Bronchial epithelial cell (primary cell): ENCODE data around the gene UMOD. TPM values are rescaled to one million over a fixed set of nuclear protein-coding genes. Genes with fewer than 3 reads are reported as not detected.

Source experiments
- DNase-seq: peaks from one replicate; pipeline ENCODE4 v3.0.0-alpha.2; 2010; ENCODE audit warnings: low read depth
- FAIRE-seq: peaks from 2 replicates; lab custom pipeline; 2011; peaks lifted over from hg19 to GRCh38; lab: Jason Lieb, UNC
- H3K27me3 ChIP-seq: 2 replicates; pipeline ENCODE4 v1.5.1; 2011; ENCODE audit warnings: low read length; ENCODE audit not compliant: control insufficient read depth, insufficient read depth
- H3K36me3 ChIP-seq: 2 replicates; pipeline ENCODE4 v1.5.1; 2011; ENCODE audit warnings: low read length; ENCODE audit not compliant: control insufficient read depth, insufficient read depth
- H3K4me3 ChIP-seq: 2 replicates; pipeline ENCODE4 v1.5.1; 2011; ENCODE audit warnings: mild to moderate bottlenecking, low read depth, low read length, control low read depth
- CTCF ChIP-seq: IDR thresholded peaks from 2 replicates; pipeline ENCODE4 v1.5.1; 2011; ENCODE audit warnings: mild to moderate bottlenecking, moderate library complexity, low read length, control low read depth, inconsistent platforms; ENCODE audit not compliant: insufficient read depth, severe bottlenecking
- total RNA-seq: library from RNA; depleted of rRNA; stranded (reverse); fragments of >200 nt; gene quantifications from 2 replicates; pipeline ENCODE4 v1.2.1, GENCODE V29; 2014

The UMOD gene
- total RNA-seq, 1 donor from 2014 or later: not detected

DNA sequence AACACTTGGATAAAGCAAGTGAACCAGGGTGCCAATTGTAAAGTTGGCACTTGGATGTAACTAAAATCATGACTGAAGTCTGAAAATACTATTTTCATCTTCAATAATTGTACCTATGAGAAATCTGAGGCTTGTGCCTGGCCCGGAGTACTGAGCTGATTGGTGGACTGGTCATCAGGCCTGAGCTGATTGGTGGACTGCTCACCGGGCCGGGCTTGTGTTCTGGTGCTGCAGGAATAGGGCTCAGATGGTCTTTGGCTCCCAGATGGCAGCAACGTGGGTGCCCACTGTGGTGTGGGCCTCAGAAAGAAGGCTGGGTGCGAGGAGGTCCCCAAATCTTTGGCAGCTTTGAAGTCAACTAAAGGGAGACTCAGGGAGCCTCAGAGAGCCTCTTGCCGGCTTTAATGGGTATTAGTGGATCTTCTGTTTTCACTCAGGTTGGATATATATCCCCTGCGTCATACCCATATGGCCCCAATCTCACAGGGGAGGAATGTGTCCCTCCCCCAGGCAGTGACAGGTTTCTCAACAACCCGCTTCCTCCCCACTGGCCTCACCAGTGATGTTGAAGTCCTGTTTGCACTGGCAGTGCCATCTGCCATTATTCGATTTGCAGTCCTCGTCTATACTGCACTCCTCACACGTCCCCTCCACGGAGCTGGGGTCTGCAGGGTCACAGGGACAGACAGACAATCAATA is 4.7 kb downstream of the UMOD start:
- Histone ChIP-seq H3K4me3 (no peak overlapping the region), H3K36me3 (no peaks in the 10 kb centered on the region), H3K27me3 (no peaks in the 10 kb centered on the region)
- no peak for DNase-seq
- no peak for FAIRE-seq
- TF ChIP-seq CTCF: no peak

DNA sequence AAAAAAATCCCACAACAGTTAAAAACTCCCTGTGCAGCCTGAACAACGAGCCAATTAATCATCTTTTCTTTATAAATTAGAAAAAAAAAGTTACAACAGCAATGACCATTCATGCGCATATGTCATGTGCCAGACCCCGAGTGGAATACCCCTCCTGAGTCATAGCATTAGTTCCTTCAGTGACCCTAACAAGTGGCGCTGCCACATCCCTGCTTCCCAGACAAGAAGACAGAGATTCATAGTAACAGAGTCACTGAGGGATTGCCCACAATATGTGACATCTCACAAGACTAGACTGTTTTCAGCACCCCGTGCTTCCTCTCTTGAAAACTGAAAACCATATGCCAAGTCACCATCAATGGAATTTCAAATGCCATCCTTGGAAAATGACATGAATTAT is 7.9 kb downstream of the UMOD start:
- H3K4me3 ChIP-seq: no peak overlapping the region
- no peak for TF ChIP-seq CTCF
- DNase-seq (no peak), FAIRE-seq (no peak)
- H3K36me3 ChIP-seq: no peaks in the 10 kb centered on the region
- H3K27me3 ChIP-seq: no peaks in the 10 kb centered on the region

- no peaks in the 10 kb centered on the region for H3K27me3 ChIP-seq
- DNase-seq (no peak), FAIRE-seq (no peak)
- no peaks in the 10 kb centered on the region for H3K36me3 ChIP-seq
- TF ChIP-seq CTCF: no peak
- H3K4me3 ChIP-seq: no peak overlapping the region
Observed at GRCh38 chr16:20339744-20340143, 12.8 kb downstream of the UMOD start.

GRCh38 chr16:20336955-20337354 is 15.6 kb downstream of the UMOD start:
- no peaks in the 10 kb centered on the region for H3K36me3 ChIP-seq
- FAIRE-seq: no peak
- H3K27me3 ChIP-seq: no peaks in the 10 kb centered on the region
- TF ChIP-seq CTCF: no peak
- H3K4me3 ChIP-seq: no peak overlapping the region
- DNase-seq: no peak

- no peak for DNase-seq
- FAIRE-seq: no peak
- Histone ChIP-seq H3K36me3 (no peaks in the 10 kb centered on the region), H3K27me3 (no peaks in the 10 kb centered on the region), H3K4me3 (no peak overlapping the region)
- no peak for TF ChIP-seq CTCF
Observed at GRCh38 chr16:20334396-20334795, 18.1 kb downstream of the UMOD start.

- FAIRE-seq (no peak), DNase-seq (no peak)
- Histone ChIP-seq H3K4me3 (no peak overlapping the region), H3K27me3 (no peaks in the 10 kb centered on the region), H3K36me3 (no peaks in the 10 kb centered on the region)
- no peak for TF ChIP-seq CTCF
Observed at GRCh38 chr16:20333120-20333519, 19.4 kb downstream of the UMOD start.
